Stimulated activated CD4-positive, alpha-beta T cell treated with anti-CD3 and anti-CD28 coated beads, Interleukin-2, amount 100 ng/mL, for 24 hours (primary cell): ENCODE data around the gene PRKCE.
"Not testable (repeated sequence)": the region's sequence is repeated elsewhere in the genome, so short reads cannot be mapped to it uniquely, and the experiment has no call there.

Source experiments
- DNase-seq, 2 donors: peaks; one replicate each; pipeline ENCODE4 v3.0.0-alpha.2; 2020

PRKCE gene

GRCh38 chr2:45897842-45898241, 246.4 kb downstream of the PRKCE start:
- no peak for DNase-seq

- no peak for DNase-seq
These were observed 247.3 kb downstream of the PRKCE start for GRCh38 chr2:45898819-45899218.

- DNase-seq = no peak
These were observed 248.5 kb downstream of the PRKCE start for GRCh38 chr2:45899926-45900325.

- DNase-seq = no peak
These were observed 250.1 kb downstream of the PRKCE start for GRCh38 chr2:45901468-45902032.

- DNase-seq = no peak
These were observed 250.9 kb downstream of the PRKCE start for GRCh38 chr2:45902380-45902779.

GRCh38 chr2:45902781-45903375, 251.4 kb downstream of the PRKCE start:
- no peak for DNase-seq

- peak; percentile 21 to 22 for DNase-seq
These were observed 252.9 kb downstream of the PRKCE start for GRCh38 chr2:45904267-45904945.

GRCh38 chr2:45904946-45905631, 253.6 kb downstream of the PRKCE start:
- no peak for DNase-seq

- DNase-seq = no peak
These were observed 254.1 kb downstream of the PRKCE start for GRCh38 chr2:45905632-45905958.

GRCh38 chr2:45907592-45907991, 256.1 kb downstream of the PRKCE start:
- no peak for DNase-seq

- DNase-seq = no peak
These were observed 257.1 kb downstream of the PRKCE start for GRCh38 chr2:45908316-45909170.

GRCh38 chr2:45909171-45909565, 257.7 kb downstream of the PRKCE start:
- no peak for DNase-seq

GRCh38 chr2:45909677-45910191, 258.3 kb downstream of the PRKCE start:
- no peak for DNase-seq

- no peak for DNase-seq
These were observed 259.1 kb downstream of the PRKCE start for GRCh38 chr2:45910473-45911060.

- DNase-seq = no peak
These were observed 260.1 kb downstream of the PRKCE start for GRCh38 chr2:45911538-45911937.

- DNase-seq = no peak
These were observed 260.6 kb downstream of the PRKCE start for GRCh38 chr2:45912109-45912508.

GRCh38 chr2:45913539-45913938, 262.1 kb downstream of the PRKCE start:
- DNase-seq = no peak

GRCh38 chr2:45915523-45915922, 264.0 kb downstream of the PRKCE start:
- no peak for DNase-seq

GRCh38 chr2:45917561-45918176, 266.2 kb downstream of the PRKCE start:
- not testable (repeated sequence) for DNase-seq

GRCh38 chr2:45918463-45919159, 267.1 kb downstream of the PRKCE start:
- DNase-seq = no peak

- DNase-seq = no peak
These were observed 267.7 kb downstream of the PRKCE start for GRCh38 chr2:45919160-45919650.
